DLD1 (cell line): ENCODE results near the gene CLDN6.

Source experiments
- in situ Hi-C: cut with HindIII; loops from 2 replicates; pipeline ENCODE4 v1.10.0; 2017; ENCODE audit warnings: low sequenced_read_pairs

Gene CLDN6

GRCh38 chr16:2973093-2973492 lies 44.9 kb downstream of the CLDN6 start:
- in situ Hi-C loops = no loop called here

DNA sequence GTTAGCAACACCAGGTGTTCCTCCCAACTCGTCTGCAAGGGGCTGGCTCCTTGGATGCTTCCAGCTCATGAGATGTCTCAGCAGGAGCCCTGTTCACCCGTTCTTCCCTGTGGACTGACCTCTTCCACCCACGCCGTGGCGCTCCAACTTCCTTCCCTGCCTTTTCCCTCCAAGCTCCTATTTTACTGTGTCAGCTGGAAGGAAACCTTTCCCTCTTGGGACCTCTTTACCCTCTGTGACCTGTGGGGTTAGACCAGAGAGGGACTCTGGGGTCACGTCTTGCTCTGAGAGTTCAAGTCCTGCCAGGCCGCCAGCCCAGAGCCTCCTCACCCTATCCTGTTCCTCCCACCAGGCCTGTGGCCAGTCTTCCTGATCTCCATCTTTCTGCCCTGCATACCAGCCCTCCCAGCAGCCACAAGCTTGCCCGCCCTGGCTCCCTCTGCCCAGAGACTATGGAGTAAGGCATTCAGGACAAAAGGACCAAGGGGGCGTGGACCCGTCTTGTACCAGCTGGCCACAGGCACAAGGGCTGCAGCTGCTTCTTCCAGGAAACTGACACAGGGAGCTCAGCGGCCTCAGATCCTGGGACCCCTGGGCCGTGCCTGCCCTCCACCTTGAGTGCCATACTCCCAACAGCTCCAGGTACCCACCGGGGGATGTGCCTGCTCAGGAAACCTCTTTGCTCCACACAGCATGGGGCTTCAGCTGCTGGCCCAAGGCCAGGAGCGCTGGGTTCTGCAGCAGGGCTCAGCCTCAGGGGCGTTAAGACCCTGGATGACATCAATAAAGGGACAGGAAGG lies 45.8 kb downstream of the CLDN6 start:
- in situ Hi-C loops = no loop called here

DNA sequence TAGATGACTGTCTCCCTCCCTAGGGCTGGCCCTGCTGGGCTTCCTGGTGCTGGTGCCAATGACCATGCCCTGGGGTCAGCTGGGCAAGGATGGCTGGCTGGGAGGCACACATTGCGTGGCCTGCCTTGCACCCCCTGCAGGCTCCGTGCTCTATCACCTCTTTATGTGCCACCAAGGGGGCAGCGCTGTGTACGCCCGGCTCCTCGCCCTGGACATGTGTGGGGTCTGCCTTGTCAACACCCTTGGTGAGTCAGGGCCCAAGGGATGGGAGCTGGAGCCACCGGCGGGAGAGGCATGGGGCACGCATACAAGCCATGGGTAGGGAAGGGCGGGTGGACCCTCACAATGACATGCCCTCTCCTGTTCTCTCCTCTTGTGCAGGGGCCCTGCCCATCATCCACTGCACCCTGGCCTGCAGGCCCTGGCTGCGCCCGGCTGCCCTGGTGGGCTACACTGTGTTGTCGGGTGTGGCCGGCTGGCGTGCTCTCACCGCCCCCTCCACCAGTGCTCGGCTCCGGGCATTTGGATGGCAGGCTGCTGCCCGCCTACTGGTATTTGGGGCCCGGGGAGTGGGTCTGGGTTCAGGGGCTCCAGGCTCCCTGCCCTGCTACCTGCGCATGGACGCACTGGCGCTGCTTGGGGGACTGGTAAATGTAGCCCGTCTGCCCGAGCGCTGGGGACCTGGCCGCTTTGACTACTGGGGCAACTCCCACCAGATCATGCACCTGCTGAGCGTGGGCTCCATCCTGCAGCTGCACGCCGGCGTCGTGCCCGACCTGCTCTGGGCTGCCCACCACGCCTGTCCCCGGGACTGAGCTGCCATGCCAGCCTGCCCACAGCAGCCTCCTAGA lies 46.6 kb downstream of the CLDN6 start:
- in situ Hi-C loops = no loop called here

- in situ Hi-C loops = no loop called here
Measured at GRCh38 chr16:2970563-2970962, 47.4 kb downstream of the CLDN6 start.

DNA sequence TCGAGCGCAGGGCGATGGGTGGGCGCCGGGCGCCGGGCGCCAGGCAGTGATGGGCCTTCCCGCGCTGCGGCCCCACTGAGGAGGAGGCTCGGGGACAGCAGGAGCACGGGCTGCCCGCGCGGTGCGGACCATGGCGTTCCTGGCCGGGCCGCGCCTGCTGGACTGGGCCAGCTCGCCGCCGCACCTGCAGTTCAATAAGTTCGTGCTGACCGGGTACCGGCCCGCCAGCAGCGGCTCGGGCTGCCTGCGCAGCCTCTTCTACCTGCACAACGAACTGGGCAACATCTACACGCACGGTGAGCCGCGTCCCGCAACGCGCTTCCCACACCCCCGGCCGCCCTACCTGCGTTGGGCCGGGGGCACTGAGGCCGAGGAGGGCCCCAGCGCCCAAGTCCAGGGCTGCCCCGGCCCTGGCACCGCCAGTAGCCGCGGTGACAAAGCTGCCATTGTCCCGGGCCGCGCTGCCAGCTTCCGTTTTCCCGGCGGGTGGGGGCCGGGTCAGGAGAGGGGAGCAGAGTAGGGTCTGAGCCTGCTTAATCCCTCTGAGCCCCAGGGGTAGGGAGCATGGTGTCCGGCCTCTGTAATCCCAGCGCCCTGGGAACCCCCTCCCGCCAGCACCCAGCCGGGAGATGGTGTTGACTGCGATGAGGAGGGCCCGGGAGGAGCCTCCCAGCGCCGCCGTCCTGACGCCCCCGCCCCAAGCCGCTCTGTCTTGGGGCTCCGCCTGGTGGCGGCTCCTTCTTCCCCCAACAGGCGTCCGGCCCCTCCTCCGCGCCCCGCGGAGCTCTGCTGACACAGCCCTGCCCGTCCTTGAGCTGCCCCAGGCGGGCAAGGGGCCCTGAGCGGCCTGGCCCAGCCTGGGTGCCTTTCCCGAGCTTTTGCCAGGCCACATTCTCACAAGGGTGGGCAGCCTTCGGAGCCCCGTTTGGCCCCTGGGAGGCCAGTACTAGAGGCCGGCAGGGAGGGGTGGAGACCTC lies 48.1 kb downstream of the CLDN6 start:
- in situ Hi-C loops = no loop called here

DNA sequence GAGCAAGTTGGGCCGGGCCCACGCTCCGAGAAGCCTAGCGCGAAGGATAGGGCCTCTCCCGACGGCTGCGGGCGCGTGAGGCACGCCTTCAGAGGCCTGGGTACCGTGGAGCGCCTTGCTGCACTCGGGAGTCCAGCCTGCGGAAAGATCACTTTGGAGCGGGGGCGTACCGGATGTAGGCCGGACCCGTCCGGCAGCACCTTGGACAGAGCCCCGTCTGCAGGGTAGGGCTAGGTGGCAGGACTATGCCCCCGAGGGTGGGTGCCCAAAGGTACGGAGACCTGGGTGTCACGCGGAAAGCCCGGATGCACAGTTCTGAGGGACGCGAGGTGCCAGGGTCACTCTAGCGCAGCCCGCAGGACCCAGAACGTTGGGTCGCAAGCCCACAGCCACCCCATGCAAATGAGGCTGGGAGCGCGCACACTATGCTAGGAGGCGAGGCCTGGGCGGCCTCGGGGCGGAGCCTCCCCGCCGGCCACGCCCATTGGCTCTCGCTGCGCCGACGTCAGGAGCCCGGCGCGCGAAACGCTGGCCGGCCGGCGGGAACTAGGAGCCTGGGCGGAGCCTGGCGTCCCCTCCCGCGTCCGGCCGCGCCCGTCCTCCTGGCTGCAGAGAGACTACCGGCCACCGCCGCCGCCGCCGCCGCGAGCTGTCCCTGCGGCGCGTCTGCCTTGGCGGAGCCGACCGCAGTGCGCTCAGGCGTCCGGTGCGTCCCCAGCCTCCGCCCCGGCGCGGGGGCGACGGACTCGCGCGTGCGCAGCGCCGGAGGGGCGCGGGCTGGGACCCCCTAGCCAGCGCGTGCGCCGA lies 49.0 kb downstream of the CLDN6 start, which contains the start of gene PAQR4:
Gene PAQR4 (plus strand): TSS at position 611 of the 807 bp plus-strand sequence. CDS start 327 bp downstream, outside the sequence.
- in situ Hi-C loops = no loop called here

GRCh38 chr16:2968368-2968737 lies 49.6 kb downstream of the CLDN6 start:
- in situ Hi-C loops = no loop called here

- in situ Hi-C loops = no loop called here
Measured at GRCh38 chr16:2967721-2968161, 50.2 kb downstream of the CLDN6 start.

- in situ Hi-C loops = no loop called here
Measured at GRCh38 chr16:2967211-2967631, 50.8 kb downstream of the CLDN6 start.

DNA sequence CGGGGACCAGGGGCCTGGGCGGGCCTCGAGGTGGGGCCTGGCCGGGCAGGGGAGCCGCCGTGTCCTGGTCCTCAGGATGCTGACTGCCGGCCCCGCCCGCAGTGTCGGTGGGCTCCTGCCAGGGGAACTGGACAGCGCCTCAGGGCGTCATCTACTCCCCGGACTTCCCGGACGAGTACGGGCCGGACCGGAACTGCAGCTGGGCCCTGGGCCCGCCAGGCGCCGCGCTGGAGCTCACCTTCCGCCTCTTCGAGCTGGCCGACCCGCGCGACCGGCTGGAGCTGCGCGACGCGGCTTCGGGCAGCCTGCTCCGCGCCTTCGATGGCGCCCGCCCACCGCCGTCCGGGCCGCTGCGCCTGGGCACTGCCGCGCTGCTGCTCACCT lies 51.2 kb downstream of the CLDN6 start:
- in situ Hi-C loops = no loop called here

GRCh38 chr16:2966043-2966807 lies 51.8 kb downstream of the CLDN6 start:
- in situ Hi-C loops = no loop called here
